Stimulated activated CD8-positive, alpha-beta memory T cell treated with anti-CD3 and anti-CD28 coated beads, Interleukin-12 subunit alpha, Interleukin-12 subunit beta, amount 100 ng/mL, for 1 hour (primary cell): ENCODE measurements around the gene ITGA1.
A peak's percentile ranks its signal among the peaks of the same experiment; 100 is the strongest.

Experiments
- DNase-seq: peaks from one replicate; pipeline ENCODE4 v3.0.0-alpha.2; 2020; ENCODE audit warnings: low read depth

Gene ITGA1

DNA sequence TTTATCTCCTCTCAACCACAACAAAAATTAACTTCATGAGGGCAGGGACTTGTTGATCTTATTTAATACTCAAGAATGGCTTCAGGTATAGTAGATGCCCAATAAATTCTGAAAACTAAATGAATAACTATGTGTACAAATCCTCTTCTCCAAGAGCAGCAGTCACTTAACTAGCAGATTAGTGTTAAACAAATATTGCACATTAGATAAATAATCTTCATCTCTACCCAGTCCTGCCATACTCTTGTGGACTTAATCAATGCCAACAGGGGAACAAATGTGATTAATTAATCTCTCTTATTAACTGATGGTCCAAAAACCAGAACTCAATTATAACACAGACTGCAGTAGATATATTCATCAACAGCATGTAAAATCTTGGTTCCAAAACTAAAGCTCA lies 15.0 kb upstream of the ITGA1 start:
- DNase-seq: no peak

DNA sequence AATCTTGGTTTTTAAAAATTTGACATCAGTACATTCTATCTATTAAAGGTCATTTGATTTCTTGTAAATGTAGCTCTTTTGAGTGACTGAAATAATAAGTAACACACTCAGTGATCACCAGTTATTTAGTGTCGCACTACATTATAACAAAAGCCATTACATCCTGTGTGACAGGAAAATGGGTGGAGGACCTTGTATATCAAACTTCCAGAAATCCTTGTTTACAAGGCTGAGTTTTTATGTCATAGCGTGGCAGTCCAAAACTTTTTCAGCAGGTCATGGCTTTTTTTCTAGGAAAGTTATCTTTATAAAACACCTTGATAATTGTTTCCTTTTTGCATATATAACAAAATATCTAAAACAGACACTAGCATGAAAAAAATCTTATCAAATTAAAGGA lies 14.4 kb upstream of the ITGA1 start:
- no peak for DNase-seq

DNA sequence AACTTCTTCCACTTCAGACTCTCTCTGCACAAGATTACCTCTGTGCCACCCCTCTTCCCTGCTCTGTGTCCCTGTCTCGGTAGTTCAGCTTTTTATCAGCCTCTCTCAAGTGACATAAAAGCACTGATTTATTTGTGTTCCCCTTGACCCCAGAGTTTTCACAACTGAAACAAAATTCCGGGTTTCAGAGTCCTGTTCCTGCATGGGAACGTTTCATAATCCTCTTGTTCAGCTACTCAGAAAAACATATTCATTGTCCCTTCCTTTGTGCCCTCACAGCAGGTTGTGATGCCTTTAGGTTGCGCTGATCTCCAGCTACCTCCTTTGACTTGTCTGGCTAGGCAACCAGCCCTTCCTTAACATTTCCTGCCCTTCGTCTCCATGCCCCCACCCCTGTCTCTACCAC lies 13.7 kb upstream of the ITGA1 start:
- no peak for DNase-seq

DNA sequence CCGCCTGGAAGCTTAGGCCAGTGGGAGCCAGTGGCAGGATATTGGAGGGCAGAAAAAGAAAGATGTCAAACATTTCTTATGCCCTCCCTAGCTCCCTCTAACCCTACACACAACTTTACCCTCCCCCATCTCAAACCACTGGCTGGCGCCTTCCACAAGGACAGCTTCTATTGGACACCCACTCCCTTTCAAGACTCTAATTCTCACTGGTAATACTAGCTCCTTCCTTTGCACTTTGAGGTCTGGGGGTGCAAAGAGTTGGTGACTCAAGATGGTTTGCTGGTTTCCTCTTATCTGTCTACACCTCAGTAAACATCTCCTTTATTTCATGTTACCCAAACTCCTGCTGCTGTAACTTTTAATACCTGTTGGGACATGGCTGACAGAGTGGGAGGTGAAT lies 11.6 kb upstream of the ITGA1 start:
- no peak for DNase-seq

DNA sequence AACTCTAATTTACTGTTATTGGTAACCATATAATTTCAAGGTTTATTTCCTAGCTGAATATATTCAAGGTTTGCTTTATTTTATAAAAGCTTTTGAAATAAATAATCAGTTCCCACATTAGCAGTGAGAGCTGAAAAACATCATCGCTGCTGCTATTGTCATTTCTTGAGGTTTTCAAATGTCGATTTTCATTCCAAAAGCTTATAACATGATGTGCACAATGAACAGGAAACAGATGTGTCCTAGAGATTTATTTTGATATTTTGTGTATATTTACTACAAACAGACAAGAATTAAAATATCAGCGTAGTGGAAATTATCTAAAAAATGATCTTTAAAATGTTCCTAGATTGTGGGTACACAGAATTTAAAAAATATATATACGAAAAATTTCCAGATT lies 10.5 kb upstream of the ITGA1 start:
- DNase-seq: no peak

DNA sequence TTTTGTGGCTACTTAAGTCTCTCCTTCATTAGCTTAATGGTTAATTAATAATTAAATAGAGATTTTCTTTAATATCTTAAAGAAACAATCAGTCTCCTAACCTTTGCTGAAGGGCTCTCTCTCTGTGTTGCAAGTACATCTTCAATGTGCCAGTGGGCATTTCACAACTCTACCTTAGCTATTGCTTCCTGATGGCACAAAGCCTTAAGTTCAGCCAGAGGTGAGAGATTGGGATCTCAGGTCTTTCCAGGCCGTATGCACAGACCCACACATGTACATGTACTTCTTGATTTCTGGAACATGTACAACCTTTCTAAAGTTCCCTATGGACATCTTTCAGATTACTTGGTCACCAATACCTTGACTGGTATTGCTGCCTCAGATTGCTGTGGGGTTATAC lies 8.9 kb upstream of the ITGA1 start:
- no peak for DNase-seq

DNA sequence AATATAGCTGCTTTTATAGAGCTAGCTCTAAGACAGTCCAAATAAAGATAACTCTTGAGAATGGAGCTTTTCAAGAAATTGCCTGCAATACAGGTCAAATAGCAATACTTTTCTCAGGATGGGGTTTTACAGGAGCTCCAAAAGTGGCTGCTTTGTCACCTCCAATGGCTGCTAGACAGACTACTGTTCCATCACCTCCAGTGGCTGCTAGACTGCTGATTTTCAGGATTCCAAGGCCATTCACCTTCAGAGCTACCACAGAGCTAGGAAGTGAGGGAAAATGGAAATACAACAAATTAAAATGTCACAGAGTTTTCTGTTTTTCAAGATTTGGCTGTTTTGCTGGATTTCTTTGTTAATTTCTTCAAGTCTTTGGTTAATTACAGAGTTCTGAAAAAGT lies 8.5 kb upstream of the ITGA1 start:
- no peak for DNase-seq

DNA sequence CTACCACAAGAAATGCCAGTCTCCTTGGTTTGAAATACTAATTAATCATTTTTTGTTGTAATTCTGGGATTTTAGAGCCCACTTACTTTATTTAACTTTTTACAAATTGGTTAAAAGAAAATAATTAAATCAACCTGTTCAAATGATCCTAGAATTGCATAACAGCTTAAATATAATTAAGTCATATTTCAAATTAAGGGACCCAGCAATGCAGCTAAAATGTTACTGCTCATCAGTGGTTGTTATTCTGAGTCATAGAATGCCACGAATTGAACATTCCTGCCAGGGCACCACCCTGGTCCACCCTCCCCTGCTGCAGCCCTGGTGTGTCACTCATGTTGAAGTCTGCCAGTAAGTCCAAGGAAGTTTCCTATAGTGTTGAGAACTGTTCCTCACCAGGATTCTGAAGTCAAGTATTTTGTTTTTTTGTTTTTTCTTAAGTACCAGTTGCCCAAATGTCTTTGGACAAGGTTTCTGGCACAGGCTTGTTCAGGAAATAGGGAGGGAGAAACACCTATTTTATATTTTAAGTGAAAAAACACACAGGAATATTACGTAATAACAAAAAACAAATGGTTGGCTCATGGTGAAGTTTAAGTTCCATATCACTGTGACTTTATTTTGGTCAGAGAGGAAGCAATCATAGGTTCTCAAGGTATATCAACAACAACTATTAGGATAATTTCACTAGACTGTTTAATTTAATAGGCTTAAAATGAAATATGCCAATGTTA lies 4.3 kb upstream of the ITGA1 start:
- no peak for DNase-seq

DNA sequence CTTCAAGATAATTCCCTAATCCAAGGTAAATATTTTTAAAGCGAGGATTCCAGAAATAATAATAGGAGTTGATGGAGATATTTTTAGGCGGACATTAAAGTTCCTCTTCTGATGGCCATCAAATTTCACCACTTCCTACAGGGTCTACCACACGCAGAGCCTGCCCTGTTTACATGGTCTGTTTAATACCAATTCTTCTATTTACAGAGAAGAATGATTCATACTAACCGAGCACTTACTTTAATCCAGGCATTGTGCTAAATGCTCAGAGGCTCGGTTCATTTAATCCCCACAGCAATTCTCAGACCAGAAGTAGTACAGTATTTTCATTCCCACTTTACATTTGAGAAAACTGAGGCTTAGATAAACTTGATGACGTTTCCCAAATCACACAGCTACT lies 3.0 kb upstream of the ITGA1 start:
- no peak for DNase-seq

DNA sequence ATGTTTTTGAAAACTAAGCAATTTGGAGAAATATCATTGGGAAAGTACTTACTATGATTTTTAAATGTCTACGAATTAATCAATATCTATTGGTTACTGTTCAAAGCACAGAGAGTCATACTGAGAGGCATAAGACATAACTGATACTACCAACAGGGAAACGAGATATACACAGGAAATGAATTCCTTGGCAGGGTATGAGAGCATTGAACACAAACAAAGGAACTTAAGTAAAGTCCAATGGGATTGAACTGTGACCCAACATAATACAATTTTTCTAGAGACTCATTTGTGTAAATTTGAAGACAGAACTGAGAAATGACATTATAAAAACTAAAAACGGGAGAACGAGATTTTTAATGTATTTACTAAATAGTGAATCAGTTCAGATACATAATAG lies 1.3 kb upstream of the ITGA1 start:
- DNase-seq: no peak

DNA sequence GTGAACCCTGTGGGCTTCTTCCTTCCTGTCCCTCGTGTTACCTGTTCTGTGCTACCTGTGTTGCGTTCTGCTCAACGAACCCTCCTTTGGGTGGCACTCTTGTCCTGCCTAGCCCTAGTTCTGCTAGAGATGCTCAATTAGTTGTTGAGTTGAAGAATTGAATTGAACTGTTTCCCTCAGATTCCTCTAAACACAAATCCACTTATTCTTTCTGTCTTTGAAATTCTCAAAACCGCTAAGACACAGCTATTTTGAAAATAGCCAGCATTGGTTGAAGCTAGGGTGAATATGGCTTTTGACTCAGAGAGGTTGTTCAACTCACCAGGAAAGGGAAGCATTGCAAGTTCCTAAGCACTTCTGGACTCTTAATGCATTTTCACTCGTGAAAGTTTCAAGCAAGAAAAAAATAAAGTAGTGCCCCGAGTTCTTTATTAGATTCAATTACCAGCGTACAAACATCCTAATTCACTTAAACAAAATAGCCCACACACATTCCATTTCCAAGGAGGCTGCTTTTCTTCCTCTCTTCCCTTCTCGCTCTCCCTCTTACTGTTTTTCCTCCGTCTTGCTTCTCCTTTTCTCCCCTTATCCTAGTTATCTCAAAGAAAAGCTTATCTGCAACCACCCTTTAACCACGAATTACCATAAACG lies 642 bp upstream of the ITGA1 start:
- no peak for DNase-seq

DNA sequence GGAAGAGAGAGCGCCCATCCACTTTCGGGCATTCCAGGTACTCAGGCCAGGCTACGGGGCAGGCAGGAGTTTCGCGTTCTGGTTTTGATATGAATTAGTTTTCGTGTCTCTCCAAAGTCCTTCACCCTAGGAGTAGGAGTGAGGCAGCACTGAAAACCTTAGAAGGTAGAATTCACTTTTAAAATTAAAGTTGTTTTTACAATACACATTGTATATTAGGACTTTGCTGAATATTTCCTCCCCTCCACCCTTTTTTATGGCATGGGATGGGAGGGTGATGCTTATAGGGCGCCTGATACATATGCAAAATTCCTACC lies 747 bp downstream of the ITGA1 start:
- DNase-seq: no peak

DNA sequence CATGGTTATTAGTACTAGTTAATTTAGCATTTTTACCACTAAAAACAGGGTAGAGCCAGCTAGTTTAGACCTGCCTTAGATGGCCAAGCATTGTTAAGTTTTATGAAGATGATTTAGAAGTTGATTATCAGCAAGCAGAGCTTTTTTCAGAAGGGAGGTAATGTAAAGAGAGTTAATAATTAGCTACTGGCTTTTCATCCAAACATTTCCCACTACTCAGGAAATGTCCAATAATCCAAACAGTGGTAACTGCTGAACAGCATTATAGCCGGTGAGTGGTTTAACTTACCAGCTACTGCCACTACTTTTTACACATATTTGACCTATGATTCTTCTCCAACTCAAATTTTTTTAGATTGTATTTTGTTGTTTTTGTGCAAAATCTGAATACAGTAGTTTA lies 1.7 kb downstream of the ITGA1 start:
- no peak for DNase-seq

DNA sequence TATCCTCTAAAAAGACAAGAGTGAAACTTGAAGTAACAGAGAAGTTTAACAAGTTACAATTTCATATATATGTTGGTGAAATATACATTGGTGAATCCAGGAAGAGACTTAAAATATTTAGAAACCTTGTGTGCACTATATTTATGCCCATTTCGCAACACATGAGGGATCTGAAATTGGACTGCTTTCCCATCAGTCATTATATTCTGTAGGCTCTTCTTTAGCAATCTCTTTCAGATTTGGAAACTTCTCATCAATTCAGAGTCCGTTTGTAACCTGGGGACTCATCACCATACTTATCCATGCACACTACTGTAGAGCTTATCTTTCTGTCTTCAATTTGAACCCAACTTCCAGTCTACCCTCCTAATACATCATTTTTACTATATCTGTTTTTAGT lies 2.1 kb downstream of the ITGA1 start:
- DNase-seq: no peak

DNA sequence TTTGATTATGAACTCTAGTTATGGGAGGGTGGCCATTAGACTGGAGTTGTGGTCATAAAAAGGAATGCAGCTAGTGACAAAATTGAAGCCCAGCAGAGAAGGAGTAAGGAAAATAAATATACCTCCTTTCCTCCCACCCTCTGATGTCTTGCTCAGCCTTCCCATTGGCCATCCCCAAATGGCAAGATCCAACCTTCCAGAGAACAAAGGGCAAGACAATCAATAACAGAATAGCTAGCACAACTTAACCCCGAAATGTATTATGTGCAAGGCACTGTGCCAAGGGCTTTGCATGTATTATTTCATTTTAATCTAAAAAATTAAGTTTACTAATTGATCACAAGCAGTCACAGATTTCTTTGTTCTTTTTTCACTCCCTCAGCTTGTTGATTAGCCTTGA lies 3.6 kb downstream of the ITGA1 start:
- DNase-seq: no peak

DNA sequence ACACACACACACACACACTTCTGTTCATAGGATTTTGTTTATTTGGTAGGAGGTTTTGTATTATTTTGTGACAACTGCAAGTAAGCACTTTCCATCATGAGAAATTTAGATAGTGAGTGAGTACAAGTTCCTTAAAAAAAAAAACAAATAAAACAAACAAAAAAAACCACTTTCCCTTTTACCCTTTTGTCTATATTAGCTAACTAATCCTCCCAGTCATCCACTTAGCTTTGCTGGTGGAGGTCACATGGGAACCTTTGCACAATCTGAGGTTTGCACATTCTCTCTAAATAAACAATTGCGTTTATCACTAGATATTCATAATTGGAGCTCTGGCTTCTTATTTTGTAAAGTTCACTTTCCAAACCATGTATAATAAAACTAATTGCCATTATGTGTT lies 6.8 kb downstream of the ITGA1 start:
- DNase-seq: no peak

DNA sequence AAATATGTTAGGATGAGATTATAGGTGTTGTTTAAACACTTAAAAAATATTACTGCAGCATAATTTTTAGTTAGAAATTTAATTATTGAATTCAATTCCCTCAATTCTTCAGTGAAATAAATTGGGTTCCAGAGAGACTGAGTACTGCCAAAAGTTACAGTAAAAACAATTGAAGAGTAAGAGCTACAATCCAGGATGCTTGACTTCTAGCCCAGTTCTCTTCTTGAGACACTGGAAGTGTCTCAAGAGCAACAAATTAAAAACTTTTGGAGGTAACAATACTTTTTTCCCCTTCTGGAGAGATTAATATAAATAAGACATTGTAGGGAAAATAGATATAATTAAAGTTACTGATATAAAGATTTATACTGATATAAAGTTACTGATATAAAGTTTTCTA lies 8.3 kb downstream of the ITGA1 start:
- DNase-seq: no peak

DNA sequence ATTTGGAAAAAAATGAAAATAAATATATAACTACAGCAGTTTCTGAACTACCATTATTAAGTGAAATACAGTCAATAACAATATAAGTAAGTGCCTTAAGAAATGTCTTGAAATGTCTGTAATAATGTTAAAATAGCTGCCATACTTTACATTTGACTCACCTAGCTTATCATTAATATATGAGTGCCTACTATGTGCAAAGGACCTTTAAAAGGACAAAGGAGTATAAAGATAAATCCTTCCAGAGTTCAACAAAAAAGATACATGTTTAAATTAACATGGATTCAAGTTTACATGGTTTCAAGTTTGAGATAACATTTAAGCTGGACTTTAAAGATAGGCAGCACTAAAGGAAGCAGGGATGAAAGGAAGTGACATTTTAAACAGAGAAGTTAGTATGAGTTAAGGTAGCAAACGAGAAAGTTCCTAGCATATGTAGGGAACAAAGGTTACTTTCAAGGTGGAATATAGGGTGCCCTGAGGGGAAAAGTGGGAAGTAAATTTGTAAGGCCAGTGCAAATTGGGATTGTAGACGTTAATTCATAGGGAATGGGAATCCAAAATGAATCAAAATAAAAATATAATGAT lies 8.9 kb downstream of the ITGA1 start:
- no peak for DNase-seq

DNA sequence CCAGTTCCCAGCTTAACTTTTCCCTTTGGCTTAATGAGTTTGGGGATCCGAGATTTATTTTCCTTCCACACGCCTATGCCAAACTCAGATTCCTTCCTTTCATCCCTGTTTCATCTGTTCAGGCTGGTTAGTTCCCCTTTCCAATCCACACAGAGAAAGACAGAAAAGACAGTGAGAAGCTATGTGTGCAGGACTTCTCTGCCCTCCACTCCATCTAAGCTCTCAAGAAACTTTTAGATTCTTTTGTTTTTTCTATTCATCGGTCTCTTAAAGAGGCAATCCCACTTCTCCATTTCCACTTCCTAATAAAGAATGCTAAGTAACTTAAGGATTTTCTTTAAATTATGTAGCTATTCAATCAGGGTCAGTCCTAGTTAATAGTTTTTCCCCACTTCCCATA lies 11.2 kb downstream of the ITGA1 start:
- no peak for DNase-seq

DNA sequence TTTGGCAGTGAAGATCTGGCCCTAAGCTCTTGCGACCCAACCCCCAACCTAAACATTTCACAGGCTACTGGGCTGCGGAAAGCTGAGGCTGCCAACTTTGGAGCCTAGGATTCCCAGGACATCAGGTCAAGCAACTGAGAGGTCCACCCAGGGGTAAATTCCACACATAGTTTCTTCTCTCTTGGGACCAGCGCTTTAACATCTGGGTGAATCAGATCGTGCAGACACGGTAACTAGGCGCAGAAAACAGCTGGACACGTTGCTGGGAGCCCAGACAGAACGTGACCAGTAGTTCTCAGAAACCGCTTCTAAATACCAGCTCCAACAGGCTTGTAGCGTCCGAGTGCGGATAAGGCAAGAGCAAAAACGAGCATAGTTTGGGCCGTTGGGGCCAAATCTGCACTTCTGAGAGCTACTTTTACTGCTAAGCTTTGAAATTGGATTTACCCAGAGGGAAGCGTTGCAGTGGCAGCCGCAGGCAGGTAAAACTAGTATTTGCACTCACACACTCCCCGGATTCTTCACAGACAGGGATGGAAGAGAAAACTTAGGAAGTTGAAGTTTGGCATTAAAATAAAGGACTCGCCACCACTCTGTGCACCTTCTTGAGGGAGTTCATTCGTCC lies 11.8 kb downstream of the ITGA1 start:
- DNase-seq: no peak

DNA sequence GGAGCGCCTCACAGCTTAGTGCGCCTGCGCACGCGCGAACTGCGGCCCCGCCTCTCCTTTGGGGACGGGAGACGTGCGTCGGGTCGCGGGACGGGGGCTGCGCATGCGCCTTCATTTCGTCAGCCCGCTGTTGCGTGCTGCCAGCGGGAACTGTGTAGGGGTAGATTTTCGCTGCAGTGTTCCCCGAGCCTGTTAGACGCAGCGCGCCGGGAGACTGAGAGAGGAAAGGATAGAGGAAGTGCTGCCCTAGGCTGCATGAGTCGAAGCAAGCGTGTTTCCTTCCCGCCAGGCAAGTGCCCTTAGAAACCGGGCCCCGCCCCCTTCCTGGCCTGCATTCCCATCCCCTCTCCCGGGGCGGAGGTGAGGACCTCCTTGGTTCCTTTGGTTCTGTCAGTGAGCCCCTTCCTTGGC lies 12.3 kb downstream of the ITGA1 start:
- DNase-seq: peak; percentile 94

DNA sequence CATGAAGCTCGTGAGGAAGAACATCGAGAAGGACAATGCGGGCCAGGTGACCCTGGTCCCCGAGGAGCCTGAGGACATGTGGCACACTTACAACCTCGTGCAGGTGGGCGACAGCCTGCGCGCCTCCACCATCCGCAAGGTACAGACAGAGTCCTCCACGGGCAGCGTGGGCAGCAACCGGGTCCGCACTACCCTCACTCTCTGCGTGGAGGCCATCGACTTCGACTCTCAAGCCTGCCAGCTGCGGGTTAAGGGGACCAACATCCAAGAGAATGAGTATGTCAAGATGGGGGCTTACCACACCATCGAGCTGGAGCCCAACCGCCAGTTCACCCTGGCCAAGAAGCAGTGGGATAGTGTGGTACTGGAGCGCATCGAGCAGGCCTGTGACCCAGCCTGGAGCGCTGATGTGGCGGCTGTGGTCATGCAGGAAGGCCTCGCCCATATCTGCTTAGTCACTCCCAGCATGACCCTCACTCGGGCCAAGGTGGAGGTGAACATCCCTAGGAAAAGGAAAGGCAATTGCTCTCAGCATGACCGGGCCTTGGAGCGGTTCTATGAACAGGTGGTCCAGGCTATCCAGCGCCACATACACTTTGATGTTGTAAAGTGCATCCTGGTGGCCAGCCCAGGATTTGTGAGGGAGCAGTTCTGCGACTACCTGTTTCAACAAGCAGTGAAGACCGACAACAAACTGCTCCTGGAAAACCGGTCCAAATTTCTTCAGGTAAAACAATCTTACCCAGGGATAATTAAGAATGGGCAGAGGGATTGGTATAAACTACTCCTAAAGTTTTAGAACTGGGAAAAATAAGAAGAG lies 12.9 kb downstream of the ITGA1 start:
- DNase-seq: no peak

DNA sequence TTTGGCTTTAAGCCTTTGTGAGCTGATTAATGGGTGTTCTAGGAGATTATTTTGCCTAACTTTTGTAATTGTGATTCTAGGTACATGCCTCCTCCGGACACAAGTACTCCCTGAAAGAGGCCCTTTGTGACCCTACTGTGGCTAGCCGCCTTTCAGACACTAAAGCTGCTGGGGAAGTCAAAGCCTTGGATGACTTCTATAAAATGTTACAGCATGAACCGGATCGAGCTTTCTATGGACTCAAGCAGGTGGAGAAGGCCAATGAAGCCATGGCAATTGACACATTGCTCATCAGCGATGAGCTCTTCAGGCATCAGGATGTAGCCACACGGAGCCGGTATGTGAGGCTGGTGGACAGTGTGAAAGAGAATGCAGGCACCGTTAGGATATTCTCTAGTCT lies 13.6 kb downstream of the ITGA1 start:
- DNase-seq: no peak
